ENCODE measurements around the gene TFB2M.

DNA sequence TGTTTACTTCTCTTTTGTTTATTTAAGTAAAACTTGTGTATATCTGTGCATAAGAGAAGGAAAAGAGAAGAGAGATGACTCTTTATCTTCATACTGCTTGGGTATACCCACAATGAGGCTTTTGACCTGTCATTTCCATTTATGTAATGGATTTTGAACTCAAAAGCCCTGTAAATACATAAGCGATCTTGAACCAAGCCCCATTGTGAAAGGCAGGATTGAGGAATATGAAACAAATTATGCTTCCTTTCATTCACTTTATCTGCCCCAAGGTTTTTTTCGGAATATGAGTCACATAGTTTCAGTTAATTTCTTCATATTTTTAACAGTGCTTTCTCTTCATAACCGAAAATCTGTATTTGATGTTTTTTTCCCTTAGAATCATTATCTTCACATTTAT, 21.5 kb upstream of the TFB2M start:
- TF ChIP-seq, protein P1, sequence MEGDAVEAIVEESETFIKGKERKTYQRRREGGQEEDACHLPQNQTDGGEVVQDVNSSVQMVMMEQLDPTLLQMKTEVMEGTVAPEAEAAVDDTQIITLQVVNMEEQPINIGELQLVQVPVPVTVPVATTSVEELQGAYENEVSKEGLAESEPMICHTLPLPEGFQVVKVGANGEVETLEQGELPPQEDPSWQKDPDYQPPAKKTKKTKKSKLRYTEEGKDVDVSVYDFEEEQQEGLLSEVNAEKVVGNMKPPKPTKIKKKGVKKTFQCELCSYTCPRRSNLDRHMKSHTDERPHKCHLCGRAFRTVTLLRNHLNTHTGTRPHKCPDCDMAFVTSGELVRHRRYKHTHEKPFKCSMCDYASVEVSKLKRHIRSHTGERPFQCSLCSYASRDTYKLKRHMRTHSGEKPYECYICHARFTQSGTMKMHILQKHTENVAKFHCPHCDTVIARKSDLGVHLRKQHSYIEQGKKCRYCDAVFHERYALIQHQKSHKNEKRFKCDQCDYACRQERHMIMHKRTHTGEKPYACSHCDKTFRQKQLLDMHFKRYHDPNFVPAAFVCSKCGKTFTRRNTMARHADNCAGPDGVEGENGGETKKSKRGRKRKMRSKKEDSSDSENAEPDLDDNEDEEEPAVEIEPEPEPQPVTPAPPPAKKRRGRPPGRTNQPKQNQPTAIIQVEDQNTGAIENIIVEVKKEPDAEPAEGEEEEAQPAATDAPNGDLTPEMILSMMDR (IDR thresholded peaks at IDR 0.05; ENCODE audit: low read length), result no peak
- no peak for TF ChIP-seq EZH2phosphoT487 (IDR thresholded peaks at IDR 0.05; ENCODE audit: low read length)
